NCI-H1417 treated with DMSO at 0.1 percent for 48 hours (cell line): ENCODE measurements around the gene SRMS.

Experiments used
- DNase-seq: peaks from one replicate; lab custom pipeline; 2025; lab: John Stamatoyannopoulos, UW

The SRMS gene

DNA sequence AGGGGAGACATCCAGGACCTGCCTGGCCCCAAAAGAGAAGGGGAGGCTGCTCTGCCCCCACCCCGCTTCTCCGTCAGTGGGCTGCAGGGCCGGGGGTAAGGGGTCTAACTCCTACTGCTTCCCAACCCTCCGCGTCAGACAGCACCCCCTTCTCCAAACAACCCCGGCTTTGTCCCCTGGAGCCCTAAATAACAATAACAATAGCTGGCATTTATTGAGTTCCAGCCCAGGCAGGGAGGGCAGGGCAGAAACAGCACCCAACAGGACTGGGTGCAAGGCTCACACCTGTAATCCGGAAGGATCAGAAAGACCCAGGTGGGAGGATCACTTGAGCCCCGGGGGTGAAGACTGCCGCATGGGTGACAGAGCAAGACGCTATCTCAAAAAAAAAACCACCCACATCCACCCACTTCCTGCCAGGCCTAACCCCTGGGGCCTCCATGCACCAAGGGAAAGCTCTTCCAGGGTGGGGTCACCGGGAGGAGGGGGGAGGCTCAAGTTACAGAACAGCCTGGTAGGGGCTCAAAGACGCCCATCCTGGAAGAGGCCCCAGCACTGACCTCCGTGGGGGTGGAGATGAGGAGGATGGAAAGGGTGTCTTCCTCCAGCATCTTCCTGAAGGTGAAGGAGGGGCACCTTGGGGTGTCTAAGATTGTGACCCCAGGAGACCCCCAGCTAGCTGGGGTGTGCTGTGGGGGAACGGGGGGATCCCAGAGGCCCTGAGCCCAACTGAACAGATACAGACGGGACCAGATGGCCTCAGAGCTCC is 5.1 kb upstream of the SRMS start:
- no peak for DNase-seq

DNA sequence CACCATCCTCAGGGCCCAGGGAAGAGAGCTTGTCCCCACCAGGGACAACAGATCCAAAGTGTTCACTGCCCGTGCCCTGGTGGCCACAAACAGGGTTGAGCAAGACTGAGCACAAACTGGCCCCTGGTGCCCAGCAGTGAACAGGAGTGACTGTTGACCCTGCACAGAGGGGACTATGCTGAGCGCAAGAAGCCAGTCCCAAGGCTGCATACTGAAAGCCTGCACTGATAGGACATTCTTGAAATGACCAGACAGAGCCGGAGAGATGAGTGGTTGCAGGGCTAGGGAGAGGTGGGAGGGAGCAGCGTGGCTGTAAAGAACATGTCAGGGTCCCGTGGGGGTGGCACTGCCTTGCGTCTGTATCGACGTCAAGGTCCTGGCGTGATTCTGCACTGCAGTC is 3.5 kb upstream of the SRMS start:
- DNase-seq = no peak

DNA sequence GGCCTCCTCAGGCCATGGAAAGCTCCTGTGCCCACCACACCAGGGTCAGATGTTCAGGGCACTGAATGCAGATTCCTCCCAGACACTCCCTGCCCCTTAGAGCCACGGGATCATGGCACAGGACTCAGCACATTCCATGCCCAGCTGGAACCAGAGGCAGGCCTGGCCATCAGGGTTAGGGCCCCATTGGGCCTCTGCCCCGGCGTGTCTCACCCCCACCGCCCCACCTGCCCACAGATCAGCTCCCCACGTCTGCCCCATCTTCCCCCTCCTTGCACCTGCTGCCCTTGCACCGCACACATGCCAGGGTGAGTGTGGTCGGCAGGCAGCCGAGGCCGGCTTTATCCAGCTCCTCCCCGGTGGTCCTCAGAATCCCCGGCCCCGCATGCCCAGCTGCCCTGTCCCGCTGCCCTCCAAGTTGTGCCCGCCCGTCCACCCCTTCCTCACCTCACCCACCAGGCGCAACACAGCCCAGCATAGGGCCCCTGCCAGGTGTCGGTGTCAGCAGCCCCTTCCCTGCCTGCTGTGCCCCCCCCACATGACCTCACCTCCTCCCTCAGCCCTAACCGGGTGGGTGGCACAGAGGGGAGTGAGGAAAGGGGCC is 2.2 kb upstream of the SRMS start:
- no peak for DNase-seq

DNA sequence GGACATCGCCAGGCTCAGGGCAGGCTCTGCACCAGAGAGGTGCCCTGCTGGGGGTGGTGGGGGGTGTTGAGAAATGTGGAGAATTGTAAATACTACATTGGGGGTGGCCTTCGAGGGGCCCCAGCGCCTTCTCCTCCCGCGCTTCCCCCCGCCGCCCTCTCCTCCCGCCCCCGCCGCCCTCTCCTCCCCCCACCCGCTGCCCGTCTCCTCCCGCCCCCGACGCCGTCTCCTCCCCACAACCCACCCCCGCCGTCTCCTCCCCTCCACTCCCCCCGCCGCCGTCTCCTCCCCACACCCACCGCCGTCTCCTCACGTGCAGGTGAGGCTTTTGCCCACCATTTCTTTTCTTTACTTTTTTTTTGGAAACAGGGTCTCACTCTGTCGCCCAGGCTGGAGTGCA is 1.5 kb upstream of the SRMS start:
- no peak for DNase-seq

- DNase-seq = no peak
Measured at GRCh38 chr20:63548542-63548941, 993 bp upstream of the SRMS start.

GRCh38 chr20:63546956-63547724 is 409 bp downstream of the SRMS start:
- DNase-seq = no peak

- no peak for DNase-seq
Measured at GRCh38 chr20:63546256-63546955, 1.1 kb downstream of the SRMS start.

DNA sequence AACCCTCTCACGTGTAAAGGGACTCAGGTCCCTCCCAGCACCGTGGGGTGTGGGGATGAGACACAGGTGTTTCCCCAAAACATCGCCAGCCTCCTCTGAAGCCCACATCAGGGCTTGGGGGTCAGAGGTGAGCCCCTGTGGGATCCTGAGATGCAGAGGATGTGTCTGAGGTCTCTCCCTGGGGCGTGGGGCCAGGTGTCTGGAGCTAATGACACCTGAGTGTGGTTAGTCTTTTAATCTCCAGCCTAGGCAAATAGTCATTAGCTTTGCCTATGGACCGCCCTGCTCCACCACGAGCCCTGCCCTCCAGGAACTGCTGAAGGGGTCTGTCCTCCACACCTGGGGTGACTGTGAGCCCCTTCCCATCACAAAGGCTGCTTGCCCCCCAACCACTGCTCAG is 1.7 kb downstream of the SRMS start:
- no peak for DNase-seq

DNA sequence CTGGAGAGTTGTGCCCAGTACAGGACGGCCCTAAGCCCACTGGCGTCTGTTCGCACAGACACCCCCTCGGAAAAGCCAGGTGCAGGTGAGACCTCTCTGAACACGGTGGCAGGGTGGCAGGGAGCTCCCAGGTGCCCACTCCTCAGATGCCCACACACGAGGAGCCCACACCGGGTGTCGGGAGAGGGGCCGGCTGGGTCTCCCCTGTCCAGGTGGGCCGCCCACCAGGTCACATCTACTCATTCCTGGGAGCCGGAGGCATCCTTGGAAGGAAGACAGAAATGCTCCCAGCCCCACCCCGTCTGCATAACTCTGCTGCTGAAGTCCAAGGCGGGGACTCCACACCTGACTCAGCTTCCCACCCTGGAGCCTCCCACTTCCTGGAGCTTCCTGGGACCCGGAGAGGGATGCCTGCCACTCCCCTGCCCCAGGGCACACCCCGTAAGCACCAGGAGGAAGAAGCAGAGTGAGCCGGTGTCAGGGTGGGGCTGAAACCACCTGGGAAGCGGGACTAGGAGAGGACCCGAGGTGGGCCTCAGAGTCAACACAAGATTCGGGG is 2.5 kb downstream of the SRMS start:
- no peak for DNase-seq

DNA sequence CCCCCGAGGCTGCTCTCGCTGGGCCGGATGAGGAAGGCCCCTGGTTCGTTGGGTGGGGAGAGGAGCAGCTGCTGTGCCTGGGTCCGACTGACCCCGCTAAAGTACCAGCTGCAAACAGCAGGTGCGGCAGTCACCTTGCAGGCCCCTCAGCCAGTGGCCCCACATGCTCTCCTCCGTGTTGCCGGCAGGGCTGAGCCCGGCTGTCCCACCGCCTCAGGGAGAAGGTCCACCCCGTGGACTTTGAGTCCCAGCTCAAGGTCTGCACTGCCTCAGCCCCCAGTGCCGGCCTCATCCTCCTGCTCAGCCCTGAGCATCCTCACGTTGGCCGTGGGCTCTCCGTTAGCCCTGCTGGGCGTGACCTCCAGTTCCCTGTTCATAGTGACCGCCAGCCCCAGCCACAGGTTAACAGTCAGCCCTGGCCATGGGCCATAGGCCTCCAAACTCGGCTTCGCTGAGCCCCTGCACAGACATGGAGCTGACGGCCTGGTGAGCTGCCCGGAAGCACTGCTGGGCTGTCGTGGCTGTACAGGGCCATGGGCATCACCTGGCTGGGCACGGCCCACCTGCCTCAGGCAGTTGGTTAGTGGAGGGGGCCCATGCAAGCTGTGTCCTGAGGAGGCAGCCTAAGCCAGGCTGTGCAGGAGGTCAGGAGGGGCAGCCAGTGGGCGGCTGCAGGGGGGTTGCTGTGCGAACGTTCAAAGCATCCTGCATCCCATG is 3.1 kb downstream of the SRMS start:
- DNase-seq = no peak

GRCh38 chr20:63543733-63544132 is 3.8 kb downstream of the SRMS start:
- no peak for DNase-seq

- DNase-seq = no peak
Measured at GRCh38 chr20:63543131-63543530, 4.4 kb downstream of the SRMS start.

DNA sequence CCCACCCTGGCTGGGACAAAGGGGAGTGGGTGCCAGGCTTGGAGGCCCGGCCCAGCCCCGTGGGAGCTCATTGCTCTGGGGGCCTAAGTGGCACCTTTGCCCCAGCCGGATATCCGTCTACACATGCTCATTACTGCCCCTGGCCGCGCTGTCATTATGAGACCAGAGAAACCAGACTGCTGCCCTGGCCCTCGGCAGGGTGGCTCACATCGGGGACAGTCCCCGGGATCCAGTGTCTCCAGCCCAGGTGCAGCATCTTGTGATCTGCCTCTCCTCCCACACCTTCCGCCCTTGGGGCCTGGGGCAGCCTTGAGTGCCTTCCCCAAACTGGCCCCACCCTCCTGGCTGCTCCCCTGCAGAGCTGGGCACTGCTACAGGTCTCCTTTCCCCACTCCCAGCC is 4.9 kb downstream of the SRMS start:
- DNase-seq = no peak

GRCh38 chr20:63542031-63542559 is 5.5 kb downstream of the SRMS start:
- no peak for DNase-seq

DNA sequence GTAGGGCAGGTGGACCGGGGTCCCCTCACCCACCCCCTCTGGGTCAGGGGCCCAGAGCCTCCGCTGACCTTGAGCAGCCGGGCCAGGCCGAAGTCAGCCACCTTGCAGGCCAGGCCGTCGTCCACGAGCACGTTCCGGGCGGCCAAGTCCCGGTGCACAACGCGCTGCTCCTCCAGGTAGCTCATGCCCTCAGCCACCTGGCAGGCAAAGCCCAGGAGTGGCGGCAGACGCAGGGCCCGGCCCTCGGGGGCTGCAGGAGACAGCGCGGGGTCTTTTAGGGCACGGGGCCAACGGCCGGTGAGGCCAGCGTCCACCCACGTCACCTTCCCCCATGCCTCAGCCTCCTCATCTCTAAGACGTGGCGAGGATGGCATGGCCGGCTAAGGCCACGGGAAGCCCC is 6.2 kb downstream of the SRMS start:
- no peak for DNase-seq

- DNase-seq = no peak
Measured at GRCh38 chr20:63540417-63541186, 6.9 kb downstream of the SRMS start.

DNA sequence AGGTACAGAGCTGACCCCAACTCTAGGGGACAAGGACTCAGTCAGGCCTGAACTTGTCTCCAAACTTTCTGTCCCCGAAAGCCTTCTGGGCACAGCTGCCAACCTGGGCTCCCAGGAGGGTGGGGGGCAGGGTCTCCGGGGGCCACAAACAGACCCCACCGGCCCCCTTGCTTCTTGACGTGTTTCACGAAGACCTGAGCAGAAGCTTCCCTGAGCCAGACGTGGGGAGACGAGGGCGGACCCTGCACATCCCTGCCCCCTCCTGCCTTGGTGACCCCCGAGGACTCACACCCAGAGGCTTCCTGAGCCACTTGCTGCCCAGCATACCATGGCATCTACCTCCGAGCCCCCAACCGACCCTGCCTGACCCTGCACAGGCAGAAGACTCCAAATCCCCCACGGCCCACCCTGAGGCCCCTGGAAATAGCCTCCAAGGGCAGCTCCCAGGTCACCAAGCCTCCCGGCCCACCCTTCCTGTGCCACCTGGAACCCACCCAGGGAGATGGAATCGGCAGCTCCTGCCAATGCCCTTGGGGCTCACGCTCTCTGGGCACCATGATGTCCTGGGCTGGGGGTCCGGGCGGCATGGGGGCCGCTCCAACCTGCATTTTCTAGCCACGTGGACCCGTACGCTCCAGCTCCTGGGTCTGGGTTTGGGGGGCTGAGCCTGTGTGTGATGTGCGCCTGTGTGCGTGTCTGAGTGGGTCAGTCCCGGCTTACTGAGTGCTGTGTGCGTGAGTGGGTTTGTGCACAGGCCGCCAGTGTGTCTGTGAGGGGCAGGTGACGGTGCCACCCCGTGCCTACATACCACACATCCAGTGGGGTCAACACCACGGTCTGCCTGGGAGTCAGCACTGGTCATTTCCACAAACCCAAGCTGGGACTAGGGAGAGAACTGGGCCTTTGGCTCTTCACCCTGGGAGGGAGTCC is 7.8 kb downstream of the SRMS start:
- no peak for DNase-seq

- no peak for DNase-seq
Measured at GRCh38 chr20:63539092-63539430, 8.5 kb downstream of the SRMS start.
